HepG2 (cell line): ENCODE data around the gene TNFRSF6B. TPM values are rescaled to one million over a fixed set of nuclear protein-coding genes. Genes with fewer than 3 reads are reported as not detected.

ENCODE experiments used
- ARID4A ChIP-seq: sonication (generic); formaldehyde crosslinking; IDR thresholded peaks from 2 replicates; pipeline ENCODE4 v1.5.0; 2020; ENCODE audit warnings: mild to moderate bottlenecking, missing genetic modification reagents, borderline replicate concordance
- CREM ChIP-seq, 2 experiments: sonication (generic) in 1 of 2; formaldehyde crosslinking in 1 of 2; IDR thresholded peaks; 2 replicates each; pipeline versions ENCODE4 v1.4.0 to v1.6.1; 2016 to 2020; ENCODE audit warnings: antibody characterized with exemption in 1 of 2, mild to moderate bottlenecking in 1 of 2, missing genetic modification reagents in 1 of 2
- FOXM1 ChIP-seq: sonication (generic); formaldehyde crosslinking; IDR thresholded peaks from 2 replicates; pipeline ENCODE4 v1.5.0; 2020; ENCODE audit warnings: missing genetic modification reagents
- HDAC2 ChIP-seq: sonication (generic); formaldehyde crosslinking; IDR thresholded peaks from 2 replicates; pipeline ENCODE4 v1.4.0; 2020; ENCODE audit warnings: missing genetic modification reagents
- HNF4G ChIP-seq, 2 experiments: sonication (generic) in 1 of 2; formaldehyde crosslinking in 1 of 2; IDR thresholded peaks; 2 replicates each; pipeline versions ENCODE4 v1.4.0 to v1.6.1; 2011 to 2020; ENCODE audit warnings: borderline replicate concordance in 2 of 2, low read depth in 2 of 2, mild to moderate bottlenecking in 2 of 2, low read length in 1 of 2, missing genetic modification reagents in 1 of 2, moderate library complexity in 1 of 2
- ISL2 ChIP-seq: sonication (generic); formaldehyde crosslinking; IDR thresholded peaks from 2 replicates; pipeline ENCODE4 v1.5.0; 2020; ENCODE audit warnings: missing genetic modification reagents
- KLF6 ChIP-seq: IDR thresholded peaks from 2 replicates; pipeline ENCODE4 v1.8.0; 2016; ENCODE audit warnings: missing biosample characterization, missing genetic modification reagents
- LCORL ChIP-seq, 2 experiments: fragments of 450-650 bp in 1 of 2; sonication (generic) in 1 of 2; formaldehyde crosslinking in 1 of 2; IDR thresholded peaks; 2 replicates each; pipeline versions ENCODE4 v1.5.0 to v1.6.1; 2017 to 2020; ENCODE audit warnings: antibody characterized with exemption in 1 of 2, missing genetic modification reagents in 1 of 2
- MXI1 ChIP-seq: IDR thresholded peaks from 3 replicates; pipeline ENCODE4 v1.6.1; 2012; ENCODE audit warnings: low read depth, low read length, inconsistent platforms, borderline replicate concordance
- MYC ChIP-seq: sonication (generic); formaldehyde crosslinking; IDR thresholded peaks from 2 replicates; pipeline ENCODE4 v1.9.0; 2021; ENCODE audit warnings: missing genetic modification reagents, borderline replicate concordance
- PAX8 ChIP-seq: sonication (generic); formaldehyde crosslinking; IDR thresholded peaks from 2 replicates; pipeline ENCODE4 v1.8.0; 2022; ENCODE audit warnings: mild to moderate bottlenecking, missing genetic modification reagents, borderline replicate concordance
- PBX2 ChIP-seq: IDR thresholded peaks from 2 replicates; pipeline ENCODE4 v1.6.1; 2016; ENCODE audit warnings: control low read depth
- POLR2A ChIP-seq, 2 experiments: IDR thresholded peaks; 2 replicates each; pipeline ENCODE4 v1.6.1; 2011; ENCODE audit warnings: low read depth in 2 of 2, low read length in 2 of 2, mild to moderate bottlenecking in 1 of 2, moderate library complexity in 1 of 2; ENCODE audit not compliant: insufficient read depth in 1 of 2
- POLR2G ChIP-seq: fragments of 200-400 bp; formaldehyde crosslinking; IDR thresholded peaks from 2 replicates; pipeline ENCODE4 v1.6.1; 2018; ENCODE audit warnings: mild to moderate bottlenecking, low read depth, low read length, moderate library complexity
- SOX6 ChIP-seq, 2 experiments: fragments of 450-650 bp in 1 of 2; sonication (generic) in 1 of 2; formaldehyde crosslinking in 1 of 2; IDR thresholded peaks; 2 replicates each; pipeline versions ENCODE4 v1.4.0 to v1.6.1; 2017 to 2020; ENCODE audit warnings: antibody characterized with exemption in 1 of 2, mild to moderate bottlenecking in 1 of 2, missing genetic modification reagents in 1 of 2
- STAT5B ChIP-seq: sonication (generic); formaldehyde crosslinking; IDR thresholded peaks from 2 replicates; pipeline ENCODE4 v1.4.0; 2020; ENCODE audit warnings: missing genetic modification reagents
- ZBTB49 ChIP-seq: sonication (generic); formaldehyde crosslinking; IDR thresholded peaks from 2 replicates; pipeline ENCODE4 v1.4.0; 2020; ENCODE audit warnings: missing genetic modification reagents, borderline replicate concordance
- ZFP1 ChIP-seq: IDR thresholded peaks from 2 replicates; pipeline ENCODE4 v1.6.1; 2016
- ZFX ChIP-seq: sonication (generic); formaldehyde crosslinking; IDR thresholded peaks from 2 replicates; pipeline ENCODE4 v1.4.0; 2020; ENCODE audit warnings: mild to moderate bottlenecking, low read depth, missing genetic modification reagents, moderate library complexity
- ZNF205 ChIP-seq: IDR thresholded peaks from 2 replicates; pipeline ENCODE4 v1.6.1; 2018; ENCODE audit warnings: missing biosample characterization, missing genetic modification reagents
- polyA plus RNA-seq, 8 experiments: library from polyadenylated mRNA; depleted of rRNA in 3 of 8; stranded (reverse) in 7 of 8; unstranded in 1 of 8; fragments of >200 nt; fragmentation: Illumina TruSeq in 4 of 8; extraction: Trizol in 4 of 8; gene quantifications; 2 replicates each; pipeline versions ENCODE4 v1.2.1 to v1.2.3, GENCODE V29; 2011 to 2016; ENCODE audit warnings: low read depth in 4 of 8, missing spikeins in 1 of 8, mixed read lengths in 1 of 8; ENCODE audit not compliant: insufficient read depth in 1 of 8
- total RNA-seq, 5 experiments: library from RNA; depleted of rRNA; stranded (reverse); fragments of >200 nt; fragmentation: Illumina TruSeq; extraction: Trizol; gene quantifications; 2 replicates each; pipeline ENCODE4 v1.2.3, GENCODE V29; 2016; ENCODE audit warnings: low read depth in 1 of 5

The TNFRSF6B gene
- total and polyA plus RNA-seq, 2 of the 13 experiments (the other 11 are each of a cell fraction or from before 2014, with no cell fraction given): 0.24 TPM; not detected in 1

GRCh38 chr20:63739130-63740069 is 42.9 kb downstream of the TNFRSF6B start, which contains the start of gene SLC2A4RG (continued):
- TF ChIP-seq STAT5B (CRISPR knock-in tag) (no peak; the same call in 1 of the 2 replicates), HNF4G (IDR thresholded peaks at IDR 0.05; ENCODE audit: borderline replicate concordance, low read depth, low read length) (peak; percentile 96), HNF4G (CRISPR knock-in tag; IDR thresholded peaks at IDR 0.05; ENCODE audit: borderline replicate concordance, low read depth) (peak; percentile 96), POLR2G (peak; percentile 93), ISL2 (CRISPR knock-in tag) (peak; percentile 93), FOXM1 (CRISPR knock-in tag) (0 out of 2 replicates have a peak, but pooled peaks have one; percentile 34), ZNF205 (CRISPR knock-in tag) (no peak), MYC (CRISPR knock-in tag) (peak; percentile 91), POLR2A (IDR thresholded peaks at IDR 0.05; ENCODE audit: insufficient read depth in 1 of 2, low read depth in 2 of 2, low read length in 2 of 2) (peak in 1 of 2 experiments; percentile 54; a peak in 2 of 4 replicates), ZBTB49 (CRISPR knock-in tag) (peak; percentile 87; the same call in 1 of the 2 replicates), PBX2 (CRISPR knock-in tag) (no peak), ARID4A (CRISPR knock-in tag) (peak; percentile 93), ZFP1 (CRISPR knock-in tag) (peak; percentile 69; the same call in 1 of the 2 replicates), PAX8 (CRISPR knock-in tag) (peak; percentile 91; the same call in 1 of the 2 replicates), ZFX (CRISPR knock-in tag) (peak; percentile 89), SOX6 (IDR thresholded peaks at IDR 0.05) (no peak), SOX6 (CRISPR knock-in tag; IDR thresholded peaks at IDR 0.05) (peak; percentile 83), HDAC2 (CRISPR knock-in tag) (peak; percentile 87), LCORL (IDR thresholded peaks at IDR 0.05) (no peak), LCORL (CRISPR knock-in tag; IDR thresholded peaks at IDR 0.05) (peak; percentile 82), CREM (IDR thresholded peaks at IDR 0.05) (peak; percentile 52; the same call in 1 of the 2 replicates), CREM (CRISPR knock-in tag; IDR thresholded peaks at IDR 0.05) (no peak), KLF6 (CRISPR knock-in tag) (peak; percentile 86; the same call in 1 of the 2 replicates), MXI1 (peak; percentile 75; the same call in 1 of the 3 replicates)
